HT-29 (cell line): ENCODE measurements around the gene CXorf49B. TPM values are rescaled to one million over a fixed set of nuclear protein-coding genes. Genes with fewer than 3 reads are reported as not detected.
"Not testable (repeated sequence)": the region's sequence is repeated elsewhere in the genome, so short reads cannot be mapped to it uniquely, and the experiment has no call there.

Experiments
- DNase-seq: peaks from one replicate; pipeline ENCODE4 v3.0.0-alpha.2; 2015; ENCODE audit warnings: low spot score
- total RNA-seq: library from RNA; depleted of rRNA; stranded (reverse); fragments of >200 nt; shearing (Covaris generic); gene quantifications from 2 replicates; pipeline ENCODE4 v1.2.3, GENCODE V29; 2014; rRNA removed

CXorf49B gene
- not detected in 2 replicates for total RNA-seq

DNA sequence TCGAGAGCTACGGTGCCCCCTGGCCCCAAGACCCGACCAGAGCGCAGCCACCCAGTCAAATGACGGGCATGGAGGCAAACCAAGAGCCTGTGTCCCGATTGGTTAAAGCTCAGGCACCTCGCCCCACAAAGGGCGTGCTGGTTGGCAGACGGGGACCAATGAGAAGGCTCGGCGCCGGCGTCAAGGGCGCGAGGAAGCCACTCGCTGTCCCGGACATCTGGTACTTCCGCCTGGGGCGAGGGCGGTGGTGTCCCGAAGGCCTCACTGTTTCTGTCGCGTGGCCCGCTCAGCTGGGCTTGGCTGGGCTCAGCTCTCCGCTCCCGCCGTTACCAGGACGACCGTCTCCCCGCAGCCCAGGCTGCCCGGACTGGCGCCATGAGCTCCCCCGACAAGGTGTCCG lies at the start of gene CXorf49B:
CXorf49B (plus strand) TSS at position 301 of the 400 bp plus-strand sequence; CDS start at position 376, 75 bp downstream.
- DNase-seq, result not testable (repeated sequence)

DNA sequence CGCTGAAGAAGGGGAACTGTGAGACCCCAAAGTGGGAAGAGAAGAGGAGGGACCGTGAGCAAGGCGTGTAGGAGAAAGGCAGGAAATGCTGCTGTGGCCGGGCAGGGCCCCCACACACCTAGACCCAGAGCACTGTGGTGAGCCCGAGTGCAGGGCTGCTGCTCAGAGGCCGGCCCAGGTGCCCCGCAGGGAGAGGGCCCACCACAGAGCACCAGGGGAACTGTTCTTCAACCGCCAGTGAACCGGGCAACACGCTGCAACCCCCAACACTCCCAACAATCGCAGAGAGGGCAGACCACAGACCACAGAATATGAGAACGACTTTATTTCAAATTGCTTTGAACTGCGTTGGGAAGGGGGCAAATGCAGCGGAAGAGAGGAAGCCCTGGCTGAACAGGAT lies 49.1 kb upstream of the CXorf49B start:
- not testable (repeated sequence) for DNase-seq

DNA sequence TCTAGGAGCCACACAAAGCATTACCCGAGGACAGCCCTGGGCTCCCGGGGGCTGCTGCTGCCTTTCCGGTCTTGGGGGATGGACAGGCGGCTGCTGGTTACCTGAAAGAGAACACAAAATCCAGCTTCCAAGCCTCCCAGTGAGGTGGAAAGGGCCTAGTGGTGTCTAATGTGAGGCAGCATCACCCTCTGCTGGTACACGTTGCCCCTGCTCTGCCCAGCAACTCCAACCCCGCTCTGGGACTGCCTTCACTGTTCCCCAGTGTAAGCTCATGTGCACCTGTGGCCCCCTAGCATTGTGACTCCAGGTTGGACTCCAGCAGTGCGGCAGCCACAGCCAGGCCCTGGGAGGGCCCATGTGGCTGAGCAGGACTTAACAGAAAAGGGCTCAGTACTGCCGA lies 47.6 kb upstream of the CXorf49B start:
- not testable (repeated sequence) for DNase-seq

DNA sequence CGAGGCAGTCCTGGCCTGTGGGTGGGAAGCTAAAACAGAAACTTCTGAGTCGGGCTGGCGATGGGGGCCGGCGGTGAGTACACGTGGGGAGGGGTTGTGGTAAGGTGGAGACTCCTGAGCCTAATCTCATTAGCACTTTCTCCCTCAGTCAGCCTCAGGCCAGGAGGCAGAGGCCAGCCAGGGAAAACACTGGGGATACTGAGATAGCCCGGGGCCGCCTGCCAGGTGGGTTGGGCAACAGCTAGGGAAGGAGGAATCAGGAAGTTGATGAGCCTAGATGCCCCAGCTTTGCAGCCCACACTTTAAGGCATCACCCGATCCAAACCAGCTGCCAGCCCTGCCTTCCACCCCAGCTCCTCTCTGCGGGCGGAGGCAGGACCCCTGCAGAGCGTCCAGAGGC lies 46.8 kb upstream of the CXorf49B start:
- not testable (repeated sequence) for DNase-seq

DNA sequence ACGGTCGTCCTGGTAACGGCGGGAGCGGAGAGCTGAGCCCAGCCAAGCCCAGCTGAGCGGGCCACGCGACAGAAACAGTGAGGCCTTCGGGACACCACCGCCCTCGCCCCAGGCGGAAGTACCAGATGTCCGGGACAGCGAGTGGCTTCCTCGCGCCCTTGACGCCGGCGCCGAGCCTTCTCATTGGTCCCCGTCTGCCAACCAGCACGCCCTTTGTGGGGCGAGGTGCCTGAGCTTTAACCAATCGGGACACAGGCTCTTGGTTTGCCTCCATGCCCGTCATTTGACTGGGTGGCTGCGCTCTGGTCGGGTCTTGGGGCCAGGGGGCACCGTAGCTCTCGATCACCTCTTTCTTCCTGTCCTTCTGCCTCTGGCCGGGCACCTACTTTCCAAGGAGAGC lies 45.0 kb upstream of the CXorf49B start, which contains the start of gene CXorf49:
CXorf49 (minus strand) TSS at position 101 of the 400 bp plus-strand sequence. CDS start 134 bp downstream, outside the sequence.
- not testable (repeated sequence) for DNase-seq

DNA sequence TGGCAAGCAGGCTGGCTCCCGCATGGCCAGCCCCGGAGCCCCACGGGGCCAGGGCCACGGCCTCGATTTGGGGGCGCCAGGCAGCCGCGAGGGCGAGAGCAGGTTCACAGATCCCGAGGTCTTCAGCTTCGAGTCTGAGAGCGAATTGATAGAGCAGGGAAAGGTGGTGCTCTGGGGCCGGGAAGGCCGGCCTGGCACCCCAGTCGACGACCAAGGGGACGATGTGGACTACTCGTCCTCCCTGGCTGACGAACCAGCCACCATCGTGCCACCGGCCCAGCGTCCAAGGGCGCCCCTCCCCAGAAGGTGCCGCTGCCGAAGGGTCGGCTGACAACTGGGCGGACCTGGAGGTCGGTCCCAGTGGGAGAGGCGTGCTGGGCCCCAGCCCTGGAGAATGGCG lies 44.0 kb upstream of the CXorf49B start:
- not testable (repeated sequence) for DNase-seq

DNA sequence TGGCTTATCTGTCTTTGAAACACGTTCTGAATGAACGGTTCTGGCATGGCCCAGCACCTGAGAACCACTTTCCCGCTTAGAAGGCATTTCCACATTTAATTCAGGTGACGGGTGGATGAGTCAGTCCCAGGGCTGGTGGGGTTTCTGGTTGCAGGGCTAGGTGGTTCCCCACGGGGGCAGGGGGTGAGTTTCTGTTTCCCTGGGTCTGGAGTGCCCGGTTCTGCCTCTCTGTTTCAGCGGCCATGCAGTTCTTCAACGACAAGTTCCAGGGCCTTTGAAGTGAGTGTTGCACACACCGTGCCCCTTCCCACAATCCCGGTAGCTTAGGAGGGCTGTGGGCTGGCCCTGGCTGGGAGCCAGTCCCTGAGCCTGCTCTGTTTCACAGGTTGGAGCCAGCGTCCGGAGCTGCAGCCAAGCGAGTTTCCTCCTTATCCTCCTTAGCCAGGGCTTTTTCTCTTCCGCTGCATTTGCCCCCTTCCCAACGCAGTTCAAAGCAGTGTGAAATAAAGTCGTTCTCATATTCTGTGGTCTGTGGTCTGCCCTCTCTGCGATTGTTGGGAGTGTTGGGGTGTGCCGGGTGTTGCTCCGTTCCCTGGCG lies 42.8 kb upstream of the CXorf49B start:
- not testable (repeated sequence) for DNase-seq

DNA sequence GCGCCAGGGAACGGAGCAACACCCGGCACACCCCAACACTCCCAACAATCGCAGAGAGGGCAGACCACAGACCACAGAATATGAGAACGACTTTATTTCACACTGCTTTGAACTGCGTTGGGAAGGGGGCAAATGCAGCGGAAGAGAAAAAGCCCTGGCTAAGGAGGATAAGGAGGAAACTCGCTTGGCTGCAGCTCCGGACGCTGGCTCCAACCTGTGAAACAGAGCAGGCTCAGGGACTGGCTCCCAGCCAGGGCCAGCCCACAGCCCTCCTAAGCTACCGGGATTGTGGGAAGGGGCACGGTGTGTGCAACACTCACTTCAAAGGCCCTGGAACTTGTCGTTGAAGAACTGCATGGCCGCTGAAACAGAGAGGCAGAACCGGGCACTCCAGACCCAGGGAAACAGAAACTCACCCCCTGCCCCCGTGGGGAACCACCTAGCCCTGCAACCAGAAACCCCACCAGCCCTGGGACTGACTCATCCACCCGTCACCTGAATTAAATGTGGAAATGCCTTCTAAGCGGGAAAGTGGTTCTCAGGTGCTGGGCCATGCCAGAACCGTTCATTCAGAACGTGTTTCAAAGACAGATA lies 2.4 kb upstream of the CXorf49B start:
- DNase-seq, result not testable (repeated sequence)

DNA sequence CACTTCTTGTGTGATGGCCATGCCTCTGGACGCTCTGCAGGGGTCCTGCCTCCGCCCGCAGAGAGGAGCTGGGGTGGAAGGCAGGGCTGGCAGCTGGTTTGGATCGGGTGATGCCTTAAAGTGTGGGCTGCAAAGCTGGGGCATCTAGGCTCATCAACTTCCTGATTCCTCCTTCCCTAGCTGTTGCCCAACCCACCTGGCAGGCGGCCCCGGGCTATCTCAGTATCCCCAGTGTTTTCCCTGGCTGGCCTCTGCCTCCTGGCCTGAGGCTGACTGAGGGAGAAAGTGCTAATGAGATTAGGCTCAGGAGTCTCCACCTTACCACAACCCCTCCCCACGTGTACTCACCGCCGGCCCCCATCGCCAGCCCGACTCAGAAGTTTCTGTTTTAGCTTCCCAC lies 1.7 kb downstream of the CXorf49B start:
- not testable (repeated sequence) for DNase-seq

DNA sequence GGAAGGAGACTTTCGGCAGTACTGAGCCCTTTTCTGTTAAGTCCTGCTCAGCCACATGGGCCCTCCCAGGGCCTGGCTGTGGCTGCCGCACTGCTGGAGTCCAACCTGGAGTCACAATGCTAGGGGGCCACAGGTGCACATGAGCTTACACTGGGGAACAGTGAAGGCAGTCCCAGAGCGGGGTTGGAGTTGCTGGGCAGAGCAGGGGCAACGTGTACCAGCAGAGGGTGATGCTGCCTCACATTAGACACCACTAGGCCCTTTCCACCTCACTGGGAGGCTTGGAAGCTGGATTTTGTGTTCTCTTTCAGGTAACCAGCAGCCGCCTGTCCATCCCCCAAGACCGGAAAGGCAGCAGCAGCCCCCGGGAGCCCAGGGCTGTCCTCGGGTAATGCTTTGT lies 2.5 kb downstream of the CXorf49B start:
- DNase-seq, result not testable (repeated sequence)

DNA sequence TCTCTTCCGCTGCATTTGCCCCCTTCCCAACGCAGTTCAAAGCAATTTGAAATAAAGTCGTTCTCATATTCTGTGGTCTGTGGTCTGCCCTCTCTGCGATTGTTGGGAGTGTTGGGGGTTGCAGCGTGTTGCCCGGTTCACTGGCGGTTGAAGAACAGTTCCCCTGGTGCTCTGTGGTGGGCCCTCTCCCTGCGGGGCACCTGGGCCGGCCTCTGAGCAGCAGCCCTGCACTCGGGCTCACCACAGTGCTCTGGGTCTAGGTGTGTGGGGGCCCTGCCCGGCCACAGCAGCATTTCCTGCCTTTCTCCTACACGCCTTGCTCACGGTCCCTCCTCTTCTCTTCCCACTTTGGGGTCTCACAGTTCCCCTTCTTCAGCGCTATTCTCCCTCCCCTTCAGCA lies 4.0 kb downstream of the CXorf49B start:
- not testable (repeated sequence) for DNase-seq

DNA sequence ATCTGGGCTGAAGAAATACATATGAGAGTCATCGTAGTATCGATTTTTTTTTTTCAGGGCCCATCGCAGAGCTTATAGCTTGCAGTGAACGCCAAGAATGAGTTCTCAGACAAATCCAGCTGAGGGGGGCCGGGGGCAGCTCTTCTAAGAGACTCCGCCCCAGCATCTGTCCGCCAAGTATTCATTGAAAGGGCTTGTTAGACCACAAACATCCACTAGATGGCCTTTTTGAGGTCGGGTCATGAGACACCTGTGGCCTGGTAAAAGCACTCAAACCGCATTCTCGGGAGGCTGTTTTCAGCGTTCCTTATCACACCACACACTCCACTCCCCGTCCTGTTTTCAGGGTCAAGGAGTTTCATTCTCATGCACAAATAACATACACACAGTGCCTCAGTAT lies 15.2 kb downstream of the CXorf49B start:
- DNase-seq, result not testable (repeated sequence)

DNA sequence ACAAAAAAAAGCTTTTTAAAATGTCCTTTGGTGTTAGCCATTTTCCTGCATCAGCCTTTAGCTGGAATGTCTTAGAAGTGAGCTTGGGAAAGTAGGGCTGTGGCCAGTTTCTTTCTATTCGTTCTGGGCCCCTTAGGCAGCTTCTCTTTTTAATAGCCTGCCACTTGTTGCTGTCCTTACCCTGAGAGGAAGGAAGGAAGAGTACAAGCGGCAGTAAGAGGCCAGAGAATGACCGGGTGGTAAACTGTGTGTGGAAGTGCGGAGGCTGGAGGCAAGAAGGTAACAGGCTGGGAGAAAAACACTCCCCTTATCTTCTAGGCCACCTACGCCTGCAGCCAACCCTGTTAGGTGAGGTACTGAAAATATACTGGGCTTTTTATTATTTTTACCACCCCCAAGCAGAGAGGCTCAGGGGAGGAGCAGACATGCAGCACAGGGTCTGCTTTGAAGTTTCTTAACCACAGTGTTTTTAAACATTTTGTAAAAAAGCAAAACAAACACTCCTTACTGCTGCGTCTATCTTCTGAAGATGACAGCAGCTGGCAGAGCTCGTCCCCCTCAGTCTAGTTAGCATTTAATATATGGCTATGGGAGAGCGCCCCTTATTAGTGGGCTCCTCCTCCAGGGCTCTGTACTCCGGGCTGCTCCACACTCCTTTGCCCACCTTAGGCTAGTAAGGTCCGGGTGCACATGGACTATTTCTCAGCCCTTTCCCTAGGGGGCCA lies 19.2 kb downstream of the CXorf49B start:
- DNase-seq, result not testable (repeated sequence)

DNA sequence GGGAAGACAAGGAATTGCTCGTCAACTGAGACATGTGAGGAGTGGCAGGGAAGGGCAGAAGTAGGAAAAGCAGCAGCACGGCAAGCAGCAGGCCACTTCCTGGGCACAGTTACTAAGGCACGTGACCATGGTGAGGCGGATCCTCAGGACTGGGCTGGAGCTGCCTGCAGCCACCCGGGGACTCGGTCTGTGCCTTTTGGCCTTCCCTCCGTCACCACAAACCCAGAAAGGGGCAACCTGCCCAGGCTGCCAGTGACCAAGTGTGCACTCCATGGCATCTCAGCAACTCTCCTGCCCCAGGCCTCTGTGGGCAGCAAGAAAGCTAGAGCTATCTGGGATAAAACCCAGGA lies 19.8 kb downstream of the CXorf49B start:
- not testable (repeated sequence) for DNase-seq

DNA sequence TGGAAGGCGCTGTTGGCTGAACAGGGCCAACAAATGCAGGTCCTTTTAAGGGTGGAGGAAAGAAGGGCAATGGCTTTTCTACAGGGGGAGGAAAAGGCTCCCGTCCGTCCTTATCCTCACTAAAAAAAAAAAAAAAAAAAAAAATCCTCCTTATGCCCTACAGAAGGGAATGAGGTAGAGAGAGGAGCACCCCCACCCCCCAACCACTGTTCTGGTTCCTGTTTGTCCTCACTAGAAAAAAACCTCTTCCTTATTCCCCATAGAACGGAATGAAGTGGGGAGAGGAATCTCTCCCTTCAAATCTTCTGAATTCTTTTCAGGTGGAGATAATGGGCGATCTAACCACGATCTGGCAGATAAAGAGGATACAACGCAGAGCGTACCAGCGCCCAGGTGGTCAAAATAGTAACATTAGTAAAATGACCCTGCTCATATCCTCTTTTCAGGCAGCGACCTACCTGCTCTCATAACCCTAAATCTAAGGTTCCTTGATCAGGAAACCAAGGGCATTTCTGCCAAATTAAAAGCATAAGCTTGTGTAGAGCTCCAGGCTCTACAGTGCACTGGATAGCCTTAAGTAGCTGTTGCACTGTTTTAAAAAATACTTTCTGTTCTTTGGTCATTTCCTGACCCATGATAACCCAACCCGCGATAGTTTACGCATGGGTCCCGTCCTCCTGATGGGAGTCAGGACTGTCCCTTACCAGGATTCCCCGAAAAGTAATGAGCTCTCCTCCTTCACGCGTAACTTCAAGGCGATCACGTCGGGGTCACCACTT lies 20.6 kb downstream of the CXorf49B start:
- DNase-seq, result not testable (repeated sequence)

DNA sequence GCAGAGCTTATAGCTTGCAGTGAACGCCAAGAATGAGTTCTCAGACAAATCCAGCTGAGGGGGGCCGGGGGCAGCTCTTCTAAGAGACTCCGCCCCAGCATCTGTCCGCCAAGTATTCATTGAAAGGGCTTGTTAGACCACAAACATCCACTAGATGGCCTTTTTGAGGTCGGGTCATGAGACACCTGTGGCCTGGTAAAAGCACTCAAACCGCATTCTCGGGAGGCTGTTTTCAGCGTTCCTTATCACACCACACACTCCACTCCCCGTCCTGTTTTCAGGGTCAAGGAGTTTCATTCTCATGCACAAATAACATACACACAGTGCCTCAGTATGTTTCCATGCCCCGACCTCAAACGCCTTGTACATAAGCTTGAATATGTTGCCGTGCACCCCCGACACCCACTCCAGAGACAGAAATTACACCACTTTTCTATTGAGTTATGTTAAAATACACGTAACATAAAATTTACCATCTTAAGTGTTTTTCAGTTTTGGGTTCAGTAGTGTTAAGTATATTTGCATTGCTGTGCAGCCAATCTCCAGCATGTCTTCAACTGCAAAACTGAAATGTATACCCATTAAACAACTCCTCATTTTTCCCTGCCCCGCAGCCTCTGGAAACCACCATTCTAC lies 21.3 kb downstream of the CXorf49B start:
- DNase-seq, result not testable (repeated sequence)

DNA sequence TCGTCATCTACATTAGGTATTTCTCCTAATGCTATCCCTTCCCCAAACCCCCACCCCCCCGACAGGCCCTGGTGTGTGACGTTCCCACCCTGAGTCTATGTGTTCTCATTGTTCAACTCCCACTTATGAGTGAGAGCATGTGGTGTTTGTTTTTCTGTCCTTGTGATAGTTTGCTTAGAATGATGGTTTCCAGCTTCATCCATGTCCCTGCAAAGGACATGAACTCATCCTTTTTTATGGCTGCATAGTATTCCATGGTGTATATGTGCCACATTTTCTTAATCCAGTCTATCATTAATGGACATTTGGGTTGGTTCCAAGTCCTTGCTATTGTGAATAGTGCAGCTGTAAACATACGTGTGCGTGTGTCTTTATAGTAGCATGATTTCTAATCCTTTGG lies 43.3 kb downstream of the CXorf49B start:
- not testable (repeated sequence) for DNase-seq

DNA sequence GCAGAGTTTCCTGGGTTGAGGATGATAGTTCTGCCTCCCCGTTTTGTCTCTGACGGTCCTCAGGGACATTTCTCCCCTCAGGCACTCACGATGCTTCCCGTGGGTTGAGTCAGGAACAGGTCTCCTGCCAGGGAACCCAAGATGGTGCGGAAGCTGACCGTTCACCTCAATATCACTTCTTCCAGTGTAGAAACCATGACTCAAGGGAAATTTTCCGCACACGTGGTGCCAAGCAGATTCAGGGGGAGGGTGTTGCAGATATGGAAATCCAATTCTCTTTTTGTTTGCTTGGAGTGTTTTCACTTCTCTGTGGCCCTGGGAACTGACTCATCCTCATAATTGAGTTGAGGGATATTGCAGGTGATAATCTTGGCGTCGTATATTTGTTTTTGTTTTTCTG lies 46.7 kb downstream of the CXorf49B start:
- no peak for DNase-seq

DNA sequence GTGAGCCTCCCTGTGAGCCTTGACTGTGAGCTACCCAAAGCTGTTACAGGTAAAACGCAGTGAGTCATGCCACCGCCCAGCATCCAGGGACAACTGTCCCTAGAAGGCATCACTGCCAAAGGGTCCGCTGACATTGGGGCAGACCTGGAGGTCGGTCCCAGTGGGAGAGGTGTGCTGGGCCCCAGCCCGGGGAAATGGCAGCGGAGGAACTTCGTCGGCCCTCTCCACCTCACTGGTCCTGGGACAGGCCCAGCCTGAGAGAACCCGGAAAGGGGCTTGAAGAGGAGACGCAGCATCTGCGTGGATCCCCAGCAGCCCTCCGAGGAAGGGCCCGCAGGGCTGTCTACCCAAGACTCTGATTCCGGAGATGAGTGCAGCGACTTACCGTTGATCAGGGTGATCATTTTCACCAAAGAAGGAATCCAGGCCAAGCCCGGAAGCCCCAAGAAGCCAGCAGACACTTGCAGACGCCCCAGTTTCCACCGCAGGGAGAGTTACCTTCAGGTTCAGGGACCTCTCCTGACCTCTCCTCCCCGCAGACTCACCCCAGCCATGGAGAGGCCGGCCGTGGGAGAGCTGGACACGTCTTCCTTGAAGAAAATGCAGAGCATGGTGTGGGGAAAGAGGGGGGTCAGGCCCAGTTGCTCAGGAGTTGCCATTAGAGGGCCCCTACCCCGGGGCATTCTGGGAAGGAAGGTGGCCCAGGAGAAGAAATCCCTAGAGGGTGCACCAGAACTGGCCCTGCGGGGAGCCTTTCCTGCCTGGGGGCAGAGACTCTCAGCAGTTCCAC lies 51.2 kb downstream of the CXorf49B start:
- no peak for DNase-seq

DNA sequence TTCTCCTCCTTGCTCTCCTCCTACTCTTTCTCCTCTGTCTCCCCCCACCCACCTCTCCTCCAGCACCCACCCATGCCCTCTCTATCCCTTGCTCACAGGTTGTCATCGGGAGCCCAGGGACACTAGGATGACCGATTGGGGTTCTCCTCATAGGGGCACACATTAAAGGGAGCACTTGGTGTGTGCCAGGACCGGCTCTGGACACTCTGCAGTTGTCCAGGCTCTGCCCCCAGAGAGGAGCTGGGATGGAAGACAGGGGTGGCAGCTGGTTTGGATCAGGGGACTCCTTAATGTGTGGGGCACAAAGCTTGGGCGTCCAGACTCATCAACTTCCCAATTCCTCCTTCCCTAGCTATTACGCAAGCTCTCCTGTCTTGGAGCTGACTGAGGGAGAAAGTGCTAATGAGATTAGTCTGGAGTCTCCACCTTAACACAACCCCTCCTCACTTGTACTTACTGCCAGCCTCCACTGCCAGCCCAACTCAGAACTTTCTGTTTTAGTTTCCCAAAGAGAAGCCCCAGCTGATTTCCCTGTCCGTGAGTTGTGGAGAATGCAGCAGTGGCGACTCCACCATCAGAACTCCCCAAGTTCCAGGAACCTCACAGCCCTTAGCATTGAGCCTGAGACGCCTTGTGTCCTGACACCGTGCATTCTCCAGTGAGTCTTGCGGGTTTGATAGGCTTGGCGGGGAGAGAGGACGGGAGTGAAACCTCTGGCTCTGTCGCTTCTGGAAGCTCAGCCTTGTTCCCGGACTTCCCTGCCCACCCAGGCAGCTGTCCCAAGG lies 52.2 kb downstream of the CXorf49B start:
- DNase-seq, result no peak
